Daoy (cell line): Measurements from ENCODE around the gene MYL5. TPM values are rescaled to one million over a fixed set of nuclear protein-coding genes. Genes with fewer than 3 reads are reported as not detected.
"Not testable (repeated sequence)": the region's sequence is repeated elsewhere in the genome, so short reads cannot be mapped to it uniquely, and the experiment has no call there.

ENCODE experiments used
- DNase-seq: peaks from one replicate; pipeline ENCODE4 v3.0.0-alpha.2; 2015; ENCODE audit warnings: low read depth
- total RNA-seq: library from RNA; depleted of rRNA; stranded (reverse); fragments of >200 nt; shearing (Covaris generic); gene quantifications from 2 replicates; pipeline ENCODE4 v1.2.3, GENCODE V29; 2014

MYL5 gene
- total RNA-seq, 1 experiment from 2014 or later, result 2.2 TPM

DNA sequence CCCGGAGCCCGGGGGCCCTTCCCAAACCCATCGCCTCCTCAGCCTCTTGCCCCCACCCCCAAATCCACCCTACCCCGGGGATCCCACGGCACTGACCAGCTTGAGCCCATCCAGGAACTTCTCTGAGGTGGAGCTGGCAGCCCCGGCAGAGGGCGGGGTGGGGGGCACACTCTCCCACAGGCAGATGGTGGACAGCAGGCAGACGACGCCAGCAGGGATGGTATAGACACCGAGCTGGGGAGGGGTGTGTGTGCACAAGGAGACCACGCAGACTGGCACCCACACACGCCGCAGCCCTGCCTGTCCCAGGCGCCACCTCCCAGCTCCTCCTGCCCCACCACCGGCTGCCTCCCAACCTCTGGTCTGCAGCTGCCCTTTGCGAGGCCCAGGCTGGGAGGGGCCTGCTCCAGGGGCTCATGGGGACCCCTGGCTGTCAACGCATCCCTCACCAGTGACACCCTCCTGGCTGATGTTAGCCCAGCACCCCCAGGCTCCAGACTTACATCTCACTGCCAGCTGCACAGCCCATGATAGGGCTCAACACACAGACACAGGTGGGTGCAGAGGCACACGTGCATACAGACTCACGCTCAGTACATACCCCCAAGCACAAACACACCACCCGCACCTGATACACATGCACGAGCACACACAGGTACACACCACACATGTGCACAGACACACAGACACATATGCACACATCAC lies 10.4 kb downstream of the MYL5 start:
- DNase-seq, result peak; percentile 5

DNA sequence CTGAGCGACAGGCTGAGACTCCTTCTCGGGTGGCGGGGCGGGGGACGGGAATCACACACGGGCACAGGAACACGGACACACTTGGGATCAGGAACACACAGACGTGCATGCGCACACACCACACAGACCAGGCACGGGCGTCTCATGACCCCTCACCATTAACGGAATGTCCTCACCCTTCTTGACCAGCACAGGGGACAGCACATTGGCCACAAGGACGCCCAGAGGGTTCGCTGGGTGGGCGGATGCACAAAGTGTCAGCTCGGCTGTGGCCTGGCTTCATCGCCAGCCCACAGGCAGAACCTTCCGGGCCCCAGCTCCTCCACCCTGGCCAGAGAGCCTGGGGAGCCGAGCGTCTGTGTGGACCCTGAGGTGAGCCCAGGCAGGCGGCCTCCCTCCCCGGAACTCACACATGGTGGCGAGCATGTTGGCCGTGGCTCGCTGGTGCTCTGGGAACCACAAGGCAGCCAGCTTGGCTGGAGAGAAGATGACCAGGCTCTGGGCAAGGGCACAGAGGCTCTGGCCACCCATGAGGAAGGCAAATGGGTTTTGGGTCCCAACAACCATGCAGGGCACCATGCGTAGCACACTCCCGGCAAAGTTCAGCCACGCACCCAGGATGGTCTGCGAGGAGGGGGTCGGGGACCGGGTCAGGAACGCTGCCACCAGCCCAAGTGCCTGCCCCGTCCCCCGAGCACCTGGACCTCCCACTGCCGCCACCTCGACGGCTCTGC lies 11.5 kb downstream of the MYL5 start:
- DNase-seq, result peak; percentile 4

DNA sequence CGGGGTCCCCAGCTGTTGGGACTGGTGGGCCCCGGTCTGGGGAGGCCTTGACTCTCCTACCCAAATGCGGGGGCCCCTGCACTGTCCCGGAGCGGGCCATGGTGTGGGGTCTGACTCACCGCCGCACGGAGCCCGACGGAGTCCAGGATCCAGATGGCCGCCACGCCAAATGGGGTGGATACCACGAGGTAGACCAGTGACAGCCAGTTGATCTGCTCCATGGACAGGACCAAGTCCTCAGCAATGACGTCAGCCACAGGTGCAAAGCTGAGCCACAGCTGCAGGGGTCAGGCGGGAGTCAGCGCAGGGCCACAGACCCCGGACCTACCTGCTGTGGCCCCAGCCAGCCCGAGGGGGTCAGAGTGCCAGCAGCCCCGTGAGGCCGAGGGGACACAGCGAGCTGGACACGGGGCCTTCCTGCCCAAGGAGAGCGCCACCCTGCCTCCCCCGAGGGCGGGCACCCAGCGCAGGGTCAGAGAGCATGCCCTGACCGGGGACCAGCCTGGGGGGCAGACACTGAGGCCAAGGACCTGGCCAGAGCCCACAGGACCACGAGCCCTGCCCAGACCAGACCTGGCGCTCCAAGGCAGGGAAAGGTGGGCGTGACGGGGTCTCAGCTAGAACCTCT lies 12.2 kb downstream of the MYL5 start:
- peak; percentile 2 for DNase-seq

DNA sequence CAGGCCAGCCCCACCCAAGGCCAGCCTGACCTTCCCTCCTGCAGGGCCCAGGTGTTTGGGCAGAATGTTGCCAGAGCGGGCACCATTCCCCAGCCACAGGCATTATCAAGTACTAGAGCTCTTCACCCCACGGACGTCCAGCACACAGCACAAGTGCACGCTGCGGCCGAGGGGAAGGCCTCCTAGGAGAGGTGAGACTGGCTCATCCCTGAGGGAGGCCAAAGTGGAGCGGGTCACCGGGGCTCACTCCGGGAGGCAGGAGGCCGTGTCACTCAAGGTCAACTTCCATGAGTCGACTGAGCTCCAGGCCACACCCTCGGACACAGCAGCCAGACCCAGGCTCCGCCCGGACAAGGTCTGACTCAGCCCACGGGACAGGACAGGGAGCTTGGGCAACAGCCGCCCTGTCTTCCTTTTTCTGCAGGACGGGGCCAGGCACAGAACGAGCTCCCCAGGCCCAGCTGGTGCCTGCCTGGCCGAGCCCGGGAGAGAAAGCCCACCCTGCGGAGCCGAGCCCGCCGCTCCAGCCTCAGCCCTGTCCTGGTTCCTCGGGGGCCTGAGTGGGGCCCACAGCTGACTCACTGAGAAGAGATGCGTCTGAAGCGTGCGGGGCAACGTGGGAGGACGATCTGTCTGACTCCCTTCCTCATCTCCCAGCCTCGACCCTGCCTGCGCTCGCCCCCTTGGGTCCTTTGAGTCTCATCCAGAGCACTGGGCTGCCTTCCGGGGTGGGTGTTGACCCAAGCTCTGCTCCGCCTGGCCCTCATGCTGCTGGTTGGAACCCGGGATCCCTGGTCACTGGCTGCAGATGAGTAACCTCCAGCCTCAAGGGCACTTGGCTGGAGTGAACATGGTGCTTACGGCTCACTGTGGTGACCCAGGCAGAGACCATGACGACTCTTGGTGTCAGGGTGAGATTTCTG lies 13.0 kb downstream of the MYL5 start:
- peak; percentile 85 for DNase-seq

DNA sequence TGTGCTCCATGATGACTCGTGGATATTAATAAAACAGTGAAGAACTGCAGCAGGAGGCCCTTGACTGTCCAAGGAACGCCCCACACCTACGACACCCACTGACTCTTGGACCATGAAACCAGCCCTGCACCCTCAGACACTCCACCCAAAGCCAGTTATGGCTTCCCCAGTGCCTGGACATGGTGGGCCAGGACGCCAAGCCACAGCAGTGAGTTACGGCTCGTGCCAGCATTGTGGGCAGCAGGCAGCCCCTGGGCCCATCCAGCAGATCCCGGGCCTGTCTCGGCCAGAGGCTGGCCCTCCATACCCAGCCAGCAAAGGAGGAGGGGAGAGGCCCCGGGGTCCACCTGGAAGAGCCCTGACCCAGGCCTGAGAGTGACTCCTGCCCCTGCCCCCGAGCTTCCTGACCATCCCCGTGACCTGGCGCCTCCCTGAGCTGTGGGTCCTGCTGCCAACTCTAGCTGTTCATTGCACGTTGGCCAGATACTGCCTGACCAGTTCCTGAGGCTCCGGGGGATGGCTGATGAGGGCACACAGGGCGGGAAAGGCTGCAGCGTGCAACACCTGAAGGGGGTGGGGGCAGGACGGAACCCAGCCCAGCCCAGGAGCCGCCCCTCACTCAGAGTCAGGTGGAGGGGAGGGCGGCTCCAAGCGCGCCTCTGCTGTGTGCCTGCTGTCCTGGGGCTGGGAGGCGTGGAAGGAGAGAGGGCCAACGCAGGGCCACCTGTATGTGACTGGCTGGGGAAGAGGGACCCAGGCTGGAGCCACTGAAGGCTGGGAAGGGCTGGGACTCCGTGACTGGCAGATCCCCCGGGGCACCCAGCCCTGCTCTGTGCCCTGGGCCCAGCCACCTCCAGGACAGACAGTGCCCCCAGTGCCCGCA lies 13.9 kb downstream of the MYL5 start:
- no peak for DNase-seq

DNA sequence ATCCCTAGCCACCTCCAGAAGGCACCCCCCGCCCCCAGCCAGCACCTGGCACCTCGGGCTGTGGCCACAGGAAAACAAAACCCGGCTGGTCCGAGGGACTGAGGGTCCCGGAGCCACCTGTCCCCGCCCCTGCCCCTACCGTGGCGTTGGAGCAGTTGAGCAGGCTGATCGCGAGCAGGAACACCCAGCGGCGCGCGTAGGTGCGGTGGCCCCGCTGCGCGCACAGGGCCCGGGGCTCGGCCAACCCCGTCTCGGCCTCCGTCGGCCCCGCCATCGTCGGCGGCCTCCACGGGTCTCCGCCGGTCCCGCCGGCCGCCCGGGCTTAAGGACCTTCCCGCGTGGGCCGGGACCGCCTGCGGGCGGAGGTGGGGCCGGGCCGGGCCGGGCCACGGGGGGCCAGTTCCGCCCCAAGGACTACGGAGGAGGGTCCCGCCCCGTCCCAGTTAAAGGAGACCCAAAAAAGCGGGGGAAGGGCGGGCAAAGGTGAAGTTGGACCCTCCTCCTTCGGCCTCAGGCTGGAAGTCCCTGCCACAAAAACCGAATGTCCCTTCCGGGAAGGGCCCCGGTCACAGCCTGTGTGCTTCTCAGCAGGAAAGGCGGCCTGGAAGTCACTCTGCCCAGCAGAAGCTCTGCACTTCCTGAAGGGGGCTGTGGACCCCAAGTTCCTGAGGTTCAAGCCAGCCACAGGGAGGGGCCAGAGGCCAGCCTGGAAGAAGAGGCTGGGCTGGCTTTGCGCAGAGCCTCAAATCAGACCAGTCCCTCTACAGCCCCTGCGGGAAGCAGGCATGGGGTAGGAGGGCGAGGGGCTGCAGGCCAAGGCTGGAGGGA lies 14.7 kb downstream of the MYL5 start, which contains the start of gene SLC49A3:
TSS of gene SLC49A3 (minus strand) at position 298 of the 828 bp plus-strand sequence. CDS start at position 274, 24 bp downstream.
- no peak for DNase-seq

DNA sequence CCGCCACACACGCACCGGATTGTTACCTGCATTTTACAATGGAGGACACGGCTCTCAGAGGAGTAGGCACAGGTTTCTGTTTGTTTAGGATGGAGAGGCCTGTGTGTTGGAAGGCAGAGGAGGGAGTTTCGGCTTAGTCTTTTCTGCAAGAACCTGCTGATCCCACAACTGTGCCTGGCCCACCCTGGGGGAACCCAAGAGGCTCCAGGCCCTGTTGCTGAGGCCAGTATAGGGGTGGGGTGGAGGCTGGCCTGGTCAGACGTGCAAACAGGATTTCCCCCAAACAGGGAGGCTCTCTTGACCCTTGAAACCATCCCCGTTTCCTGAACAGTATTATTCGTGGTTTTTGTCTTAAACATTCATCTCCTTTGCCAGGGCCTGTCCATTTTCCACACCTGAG lies 15.4 kb downstream of the MYL5 start:
- no peak for DNase-seq

DNA sequence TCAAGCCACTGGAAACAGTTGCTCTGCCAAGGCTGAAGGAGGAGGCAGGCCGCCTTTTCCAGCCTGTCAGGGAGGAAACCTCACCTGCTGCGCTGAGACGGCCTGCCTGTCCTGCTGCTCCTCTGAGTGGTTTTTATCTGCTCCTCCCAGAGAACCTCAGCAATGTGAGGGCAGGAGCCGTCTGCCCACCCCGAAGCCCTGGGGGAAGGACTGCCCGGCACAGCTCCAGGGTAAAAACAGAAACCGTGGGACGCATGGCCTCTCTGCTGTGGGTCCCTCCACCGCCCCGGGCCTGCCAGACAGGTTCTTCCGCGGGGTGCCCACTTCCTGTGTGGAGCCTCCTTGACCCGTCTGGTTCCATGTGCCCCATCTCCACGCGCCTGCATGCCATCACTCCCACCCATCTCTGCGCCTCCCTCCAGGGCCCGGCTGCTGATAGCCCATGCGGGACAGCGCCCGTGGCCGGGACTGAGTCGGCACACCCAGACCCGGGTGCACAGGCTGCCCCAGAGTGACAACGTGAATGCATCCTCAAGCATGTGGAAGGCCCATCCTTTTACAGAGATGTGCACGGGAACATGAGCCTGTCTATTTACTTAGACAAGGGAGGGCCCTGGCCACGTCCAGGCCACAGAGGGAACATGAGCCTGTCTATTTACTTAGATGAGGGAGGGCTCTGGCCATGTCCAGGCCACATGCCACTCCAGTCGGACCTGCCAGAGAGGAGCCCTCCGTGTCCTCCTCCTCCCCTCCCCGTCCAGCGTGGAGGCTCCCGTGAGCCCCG lies 18.6 kb downstream of the MYL5 start:
- no peak for DNase-seq

DNA sequence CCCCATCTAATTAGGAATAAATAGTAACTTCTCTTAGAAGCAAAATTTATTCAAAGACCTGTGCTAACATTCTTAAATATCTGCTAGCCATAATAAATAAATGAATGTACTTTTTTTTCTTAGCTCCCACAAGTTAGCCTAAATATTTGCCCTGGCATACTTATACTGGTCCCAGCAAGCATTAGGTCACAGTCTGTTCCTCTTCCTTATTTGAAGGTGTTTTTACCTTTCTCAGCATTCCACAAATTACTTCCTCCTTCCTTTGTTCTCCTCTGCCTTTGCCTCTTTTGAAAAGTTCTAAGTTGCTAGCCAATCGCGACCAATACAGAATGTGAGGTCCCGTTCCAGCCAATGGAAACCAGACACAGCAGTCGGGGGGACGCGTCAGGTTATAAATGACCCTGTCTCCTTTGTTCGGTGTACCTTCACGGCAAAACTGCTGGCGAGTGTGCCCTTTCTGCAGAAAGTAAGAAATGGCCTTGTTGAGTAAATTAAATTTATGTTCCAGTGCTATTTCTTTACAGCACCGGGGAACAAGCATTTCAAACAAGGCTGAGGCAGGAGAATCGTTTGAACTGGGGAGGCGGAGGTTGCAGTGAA lies 20.1 kb downstream of the MYL5 start:
- DNase-seq, result not testable (repeated sequence)

DNA sequence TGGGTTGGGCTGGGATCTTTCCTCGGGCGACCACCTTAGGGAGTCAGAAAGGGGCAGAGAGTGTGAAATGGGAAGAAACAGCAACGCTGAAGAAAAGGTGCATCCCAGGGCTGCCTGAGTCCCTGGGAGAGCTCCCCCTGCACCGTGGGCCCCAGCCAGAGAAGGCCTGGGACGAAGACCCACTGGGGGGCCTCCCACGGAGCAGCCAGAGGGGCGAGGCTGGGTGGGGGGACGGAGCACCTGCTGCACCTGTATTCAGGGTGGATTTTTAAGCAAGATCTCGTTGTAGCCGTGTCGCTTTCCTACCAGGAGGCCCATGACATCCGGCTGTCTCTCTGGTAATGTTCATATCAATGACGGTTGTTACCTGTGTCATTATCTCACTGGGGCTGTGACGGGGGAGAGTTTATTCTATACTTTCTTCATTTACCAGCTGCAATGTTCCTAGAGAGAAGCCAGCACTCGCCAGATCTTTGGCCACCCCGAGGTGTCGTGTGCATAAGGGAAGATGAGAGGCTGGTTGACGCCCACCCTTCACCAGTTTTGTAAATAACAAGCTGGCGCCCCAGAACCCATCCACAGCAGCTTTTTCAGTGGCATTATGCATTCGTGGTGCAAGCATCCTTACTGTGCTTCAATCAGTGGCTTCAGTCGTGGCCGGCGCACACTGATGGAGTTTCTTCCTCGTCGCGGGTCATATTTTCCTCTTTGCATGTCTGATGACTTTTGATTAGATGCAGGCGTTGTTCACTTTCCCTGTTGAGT lies 25.7 kb downstream of the MYL5 start:
- DNase-seq, result no peak

DNA sequence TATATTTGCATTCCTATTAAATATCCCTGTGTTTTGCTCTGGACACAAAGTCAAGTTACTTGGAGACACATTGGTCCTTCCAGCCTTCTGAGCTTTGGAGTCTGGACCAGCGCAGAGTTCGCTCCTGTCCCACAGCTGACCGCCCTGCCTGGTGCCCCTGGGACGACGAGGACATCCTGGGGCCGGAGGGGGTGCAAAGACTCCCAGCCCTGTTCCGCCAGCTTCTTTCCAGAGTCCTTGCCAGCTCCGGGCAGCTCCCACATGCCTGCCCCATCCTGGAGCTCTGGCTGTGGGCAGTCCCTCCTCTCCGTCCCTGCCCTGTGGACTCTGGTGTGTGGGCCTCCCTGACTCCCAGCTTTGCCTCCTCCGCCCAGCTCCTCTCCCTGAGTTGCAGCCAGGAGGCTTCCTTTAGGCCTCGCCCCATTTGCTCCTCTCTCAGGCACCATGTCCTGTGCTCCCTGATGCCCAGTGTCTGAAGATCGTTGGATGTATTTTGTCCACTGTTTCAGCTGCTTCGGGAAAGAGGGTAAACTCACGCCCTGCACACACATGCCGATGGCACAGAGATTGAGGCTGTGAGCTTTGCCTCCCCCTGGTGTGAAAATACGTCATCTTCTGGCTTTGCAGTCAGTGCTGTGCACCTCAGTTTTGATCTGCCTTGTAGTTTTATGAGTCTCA lies 26.4 kb downstream of the MYL5 start:
- DNase-seq, result no peak

DNA sequence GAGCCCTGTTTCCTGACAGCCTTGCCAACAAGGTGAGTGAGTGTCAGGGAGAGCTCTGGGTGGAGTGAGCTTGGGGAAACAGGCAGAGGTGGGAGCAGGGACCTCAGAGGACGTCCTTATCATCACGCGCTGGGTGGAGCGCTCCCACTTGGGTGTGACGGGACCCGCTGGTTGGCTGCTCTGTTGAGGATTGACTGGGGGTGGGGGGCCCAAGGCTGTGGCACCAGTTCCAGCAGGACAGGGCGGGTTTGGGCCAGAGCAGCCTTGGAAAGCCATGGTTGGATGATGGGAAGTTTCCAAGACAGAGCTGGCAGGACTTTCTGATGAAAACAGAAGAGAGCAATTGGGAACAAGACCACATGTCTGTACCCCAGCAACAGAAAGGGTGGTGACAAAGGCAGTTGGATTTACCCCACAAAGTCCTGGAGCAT lies 28.3 kb downstream of the MYL5 start:
- DNase-seq, result no peak

DNA sequence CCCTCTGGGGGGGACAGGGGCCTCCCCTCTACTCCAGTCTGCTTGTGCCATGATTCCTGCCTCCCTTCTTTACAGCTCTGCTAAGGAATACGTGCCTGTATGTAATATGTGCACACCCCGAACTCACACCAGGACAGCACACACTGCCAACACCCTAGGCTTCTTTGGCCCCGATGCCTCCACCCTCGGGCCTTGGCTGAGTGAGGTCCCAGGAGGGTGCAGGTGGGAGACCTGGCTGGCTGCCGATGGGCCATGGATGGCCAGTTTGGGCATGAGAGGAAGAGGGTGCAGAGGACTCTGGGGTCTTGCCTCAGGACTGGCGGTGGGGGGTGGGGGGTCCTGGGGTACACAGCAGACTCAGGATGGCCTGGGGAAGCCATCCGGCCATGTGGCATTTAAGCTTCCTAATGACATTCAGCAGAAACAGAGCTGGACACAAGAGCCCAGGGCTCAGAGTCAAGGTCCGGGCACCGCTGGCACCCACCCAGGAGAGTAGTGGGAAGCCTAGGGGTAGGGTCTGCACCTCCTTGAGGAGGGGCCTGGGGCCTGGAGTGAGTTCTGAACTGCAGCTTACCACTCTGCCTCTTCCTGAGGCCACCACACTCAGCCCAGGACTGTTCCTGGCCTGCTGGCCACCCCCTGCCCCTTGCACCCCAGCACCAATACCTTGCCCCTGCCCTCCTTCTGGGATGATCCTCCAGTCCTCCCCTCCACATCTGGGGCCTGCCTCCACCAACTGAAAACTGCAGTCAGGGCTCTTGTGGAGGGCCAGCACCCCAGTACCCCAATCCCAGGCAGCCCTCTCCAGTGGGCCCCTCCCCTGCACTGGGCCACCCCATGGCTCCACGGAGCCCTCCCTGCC lies 29.2 kb downstream of the MYL5 start:
- DNase-seq, result no peak

DNA sequence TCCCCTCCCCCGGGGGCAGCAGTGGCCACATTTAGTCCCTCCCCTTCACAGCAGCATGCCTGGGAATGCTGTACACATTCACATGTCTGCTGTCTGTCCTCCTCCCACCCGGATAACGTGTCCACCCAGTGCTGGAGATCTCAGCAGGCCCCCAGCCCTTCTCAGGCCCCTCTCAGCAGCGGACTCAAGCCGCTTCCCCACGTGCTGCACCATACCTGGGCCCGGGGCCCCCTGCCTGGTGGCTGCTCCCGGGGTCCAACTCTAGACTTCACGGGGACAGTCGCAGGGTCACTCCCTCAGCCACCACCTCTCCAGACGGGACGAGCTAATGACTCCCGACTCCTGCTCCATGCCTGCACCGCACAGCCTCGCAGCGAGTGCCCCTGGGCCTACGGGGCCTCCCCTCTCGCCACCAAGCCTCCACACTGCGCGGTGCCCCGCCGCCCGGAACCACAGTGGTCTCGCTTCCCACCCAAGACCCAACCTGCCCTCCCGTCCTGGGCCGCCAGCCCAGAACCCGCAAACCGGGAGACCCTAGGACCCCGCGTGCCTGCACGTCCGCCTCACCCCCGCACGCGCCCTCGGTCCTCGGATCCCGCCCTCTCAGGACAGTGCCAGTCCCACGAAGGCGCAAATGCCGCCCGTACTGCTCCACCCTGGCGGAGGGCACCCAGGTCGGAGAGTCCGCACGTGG lies 30.0 kb downstream of the MYL5 start:
- no peak for DNase-seq

DNA sequence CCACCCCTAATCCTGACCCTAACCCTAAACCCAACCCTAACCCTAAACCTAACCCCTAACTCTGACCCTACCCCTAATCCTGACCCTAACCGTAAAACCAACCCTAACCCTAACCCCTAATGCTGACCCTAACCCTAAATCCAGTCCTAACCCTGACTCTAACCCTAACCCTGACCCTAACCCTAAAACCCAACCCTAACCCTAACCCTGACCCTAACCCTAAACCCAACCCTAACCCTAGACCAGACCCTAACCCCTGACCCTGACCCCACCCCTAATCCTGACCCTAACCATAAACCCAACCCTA lies 30.6 kb downstream of the MYL5 start:
- DNase-seq, result no peak
